ENCODE measurements around the gene POC1A.

DNA sequence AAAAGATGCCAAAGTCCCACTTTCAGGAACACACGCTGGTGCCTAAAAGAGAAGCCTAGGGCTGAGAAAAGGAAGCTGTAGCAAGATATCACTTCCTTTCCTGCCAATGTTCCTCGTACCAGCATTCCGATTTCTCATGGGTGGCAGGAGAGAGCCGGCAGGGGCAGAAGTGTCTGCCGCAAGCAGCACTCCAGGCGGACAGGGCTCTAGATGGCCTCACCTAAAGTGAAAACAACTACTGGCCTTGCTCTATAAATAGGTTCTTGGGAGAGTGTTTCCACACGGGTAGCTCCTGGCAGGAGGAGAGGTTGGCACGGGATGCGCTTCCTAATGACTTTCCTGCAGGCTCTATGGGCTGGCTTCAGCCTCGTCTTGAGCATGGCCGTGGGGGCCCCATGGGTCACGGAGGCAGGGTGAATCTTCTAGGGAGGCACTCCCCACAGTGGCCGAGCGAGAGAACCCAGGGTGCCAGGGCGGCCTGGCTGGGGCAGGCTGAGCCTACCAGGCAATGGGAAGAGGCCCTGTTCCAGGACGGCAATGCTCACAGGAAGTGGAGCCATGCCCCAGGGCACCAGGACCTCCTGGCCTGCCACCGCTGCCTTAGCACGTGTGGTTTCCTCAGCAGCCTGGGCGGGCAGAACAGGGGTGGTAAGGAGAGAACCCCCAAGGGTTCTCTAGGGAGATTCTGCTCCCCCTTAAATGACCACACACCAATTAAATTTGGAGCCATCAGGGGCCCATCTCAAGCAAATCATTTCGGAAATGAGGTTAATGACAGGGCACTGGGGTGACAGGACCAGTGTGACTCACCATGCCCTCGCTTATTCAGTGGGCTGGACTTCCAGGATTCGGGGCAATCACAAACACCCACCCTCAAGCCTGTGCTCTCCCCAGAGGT is 83.2 kb downstream of the POC1A start:
- TF ChIP-seq, protein P1, sequence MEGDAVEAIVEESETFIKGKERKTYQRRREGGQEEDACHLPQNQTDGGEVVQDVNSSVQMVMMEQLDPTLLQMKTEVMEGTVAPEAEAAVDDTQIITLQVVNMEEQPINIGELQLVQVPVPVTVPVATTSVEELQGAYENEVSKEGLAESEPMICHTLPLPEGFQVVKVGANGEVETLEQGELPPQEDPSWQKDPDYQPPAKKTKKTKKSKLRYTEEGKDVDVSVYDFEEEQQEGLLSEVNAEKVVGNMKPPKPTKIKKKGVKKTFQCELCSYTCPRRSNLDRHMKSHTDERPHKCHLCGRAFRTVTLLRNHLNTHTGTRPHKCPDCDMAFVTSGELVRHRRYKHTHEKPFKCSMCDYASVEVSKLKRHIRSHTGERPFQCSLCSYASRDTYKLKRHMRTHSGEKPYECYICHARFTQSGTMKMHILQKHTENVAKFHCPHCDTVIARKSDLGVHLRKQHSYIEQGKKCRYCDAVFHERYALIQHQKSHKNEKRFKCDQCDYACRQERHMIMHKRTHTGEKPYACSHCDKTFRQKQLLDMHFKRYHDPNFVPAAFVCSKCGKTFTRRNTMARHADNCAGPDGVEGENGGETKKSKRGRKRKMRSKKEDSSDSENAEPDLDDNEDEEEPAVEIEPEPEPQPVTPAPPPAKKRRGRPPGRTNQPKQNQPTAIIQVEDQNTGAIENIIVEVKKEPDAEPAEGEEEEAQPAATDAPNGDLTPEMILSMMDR (IDR thresholded peaks at IDR 0.05; ENCODE audit: low read depth, low read length) = no peak
- no peak for TF ChIP-seq EZH2phosphoT487 (IDR thresholded peaks at IDR 0.05; ENCODE audit: low read depth)
